ENCODE results near the gene COPS8.
A peak's percentile ranks its signal among the peaks of the same experiment; 100 is the strongest.

Gene COPS8

DNA sequence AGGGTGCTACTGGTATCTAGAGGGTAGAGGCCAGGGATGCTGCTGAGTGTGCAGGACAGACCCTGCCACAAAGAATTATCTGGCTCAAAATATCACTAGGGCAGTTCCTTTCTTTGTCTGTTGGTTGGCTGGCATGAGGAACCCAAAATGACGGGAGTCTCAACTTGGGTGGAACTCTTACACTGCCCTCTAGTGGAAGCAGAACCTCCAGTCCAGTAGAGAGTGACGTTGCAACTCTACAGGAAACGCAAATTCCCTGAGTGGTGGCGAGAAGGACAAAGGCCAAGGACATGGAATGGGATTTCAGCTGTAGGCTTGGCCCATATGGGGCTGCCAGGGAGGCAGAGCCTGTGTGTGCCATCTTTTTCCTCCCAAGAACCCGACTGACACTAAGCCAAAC lies 47.1 kb downstream of the COPS8 start:
- peak; percentile 9 for DNase-seq

DNA sequence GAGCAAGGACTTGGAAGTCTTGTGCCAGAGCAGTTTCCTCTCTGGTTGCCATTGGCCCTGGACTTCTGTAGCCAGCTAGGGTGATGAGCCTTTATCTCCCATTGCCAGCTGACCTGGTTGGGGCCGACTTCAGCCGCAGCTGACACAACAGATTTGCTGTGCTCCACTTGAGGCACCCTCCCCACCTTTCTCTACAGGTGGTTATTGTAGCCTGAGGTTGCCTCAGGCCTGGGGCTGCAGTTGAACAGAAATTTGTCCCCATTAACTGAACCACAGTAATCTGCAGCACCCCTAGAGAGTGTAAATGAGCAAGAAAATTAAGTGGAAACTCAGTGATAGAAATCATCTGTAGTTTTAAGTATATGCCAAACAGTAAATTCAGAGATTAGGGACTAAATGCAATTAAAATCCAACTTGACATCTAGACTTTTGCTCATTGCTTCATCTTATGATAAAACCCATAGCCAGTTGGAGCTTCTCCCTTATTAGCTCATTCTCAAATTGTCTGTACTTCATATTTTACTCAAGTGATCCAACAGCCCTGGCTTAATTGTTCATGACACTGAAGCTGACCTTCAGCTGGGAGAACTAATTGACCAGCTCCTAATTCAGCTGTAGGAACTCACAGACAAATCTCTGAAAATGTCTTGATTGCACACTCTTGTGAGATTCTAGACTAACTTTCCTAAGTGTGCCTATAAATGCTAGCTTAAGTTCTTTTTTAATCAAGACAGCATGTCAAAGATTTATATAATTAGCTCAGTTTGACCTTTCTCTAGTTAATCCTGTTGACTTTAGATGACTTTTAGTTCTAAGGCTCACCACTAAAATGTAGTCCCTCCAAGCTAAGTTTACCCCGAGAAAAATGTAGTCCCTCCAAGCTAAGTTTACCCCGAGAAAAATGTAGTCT lies 48.9 kb downstream of the COPS8 start:
- no peak for DNase-seq

DNA sequence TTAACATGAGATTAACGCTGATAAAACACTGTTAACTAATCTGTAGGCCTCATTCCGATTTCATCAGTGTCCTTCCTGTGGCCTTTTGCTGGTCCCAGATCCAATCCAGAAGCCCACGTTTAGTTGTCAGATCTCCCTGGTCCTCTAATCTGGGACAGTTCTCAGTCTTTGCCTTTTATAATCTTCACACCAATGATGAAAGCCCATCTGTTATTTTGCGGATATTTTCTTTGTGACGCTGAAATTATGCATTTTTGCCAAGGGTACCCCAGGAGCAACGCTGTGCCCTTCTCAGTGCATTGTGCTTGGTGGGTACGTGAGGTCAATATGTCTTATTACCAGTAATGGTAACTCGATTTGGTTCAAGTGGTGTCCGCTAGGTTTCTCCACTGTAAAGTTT lies 51.1 kb downstream of the COPS8 start:
- no peak for DNase-seq

DNA sequence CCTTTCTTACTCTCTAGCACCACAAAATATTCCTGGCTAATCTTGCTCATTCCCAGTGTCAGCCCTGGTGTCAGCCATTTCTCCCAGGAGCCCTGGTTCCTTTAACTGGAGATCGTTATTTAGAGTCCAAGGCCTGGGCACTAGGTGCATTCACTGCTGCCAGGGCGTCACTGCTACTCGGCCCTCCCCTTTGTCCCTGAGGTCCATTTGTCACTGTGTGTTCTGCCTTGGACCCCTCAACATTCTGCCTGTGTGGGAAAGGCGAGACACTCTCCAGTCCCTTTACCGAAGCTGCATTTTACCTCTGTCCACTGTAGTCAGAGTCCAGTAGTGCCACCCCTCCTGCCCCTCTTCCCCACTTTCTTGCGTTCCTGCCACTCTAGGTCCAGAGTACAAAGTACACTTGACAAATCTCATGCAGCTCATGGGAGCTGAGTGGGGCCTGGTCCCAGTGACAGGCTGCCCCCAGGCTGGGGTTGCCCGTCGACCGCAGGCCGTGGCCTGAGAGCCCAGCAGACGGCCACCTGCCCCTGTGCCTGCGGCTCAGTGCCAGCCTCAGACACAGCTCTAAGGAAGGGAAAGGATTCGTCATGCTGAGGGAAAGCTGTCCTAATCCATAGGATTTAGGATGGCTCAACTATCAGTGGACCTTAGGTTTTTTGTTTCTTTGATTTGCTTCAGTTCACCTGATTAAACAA lies 52.1 kb downstream of the COPS8 start:
- no peak for DNase-seq

DNA sequence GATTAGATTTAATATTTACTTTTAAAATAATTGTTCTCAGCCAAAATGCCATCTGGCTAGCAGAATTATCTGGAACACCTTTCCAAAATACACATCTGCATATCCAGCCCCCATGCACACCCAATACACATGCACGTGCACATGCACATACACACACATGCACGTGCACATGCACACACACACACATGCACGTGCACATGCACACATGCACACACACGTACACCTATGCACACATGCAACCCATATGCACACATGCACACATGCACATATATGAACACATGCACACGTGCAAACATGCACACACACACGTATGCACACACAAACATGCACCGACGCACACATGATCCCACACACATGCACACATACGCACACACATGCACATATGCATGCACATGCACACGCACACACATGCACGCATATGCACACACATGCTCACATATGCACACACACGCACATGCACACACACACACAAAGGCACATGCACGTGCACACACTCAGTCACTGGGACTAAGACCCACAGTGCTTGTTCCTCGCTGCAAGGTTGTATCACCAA lies 53.5 kb downstream of the COPS8 start:
- no peak for DNase-seq

DNA sequence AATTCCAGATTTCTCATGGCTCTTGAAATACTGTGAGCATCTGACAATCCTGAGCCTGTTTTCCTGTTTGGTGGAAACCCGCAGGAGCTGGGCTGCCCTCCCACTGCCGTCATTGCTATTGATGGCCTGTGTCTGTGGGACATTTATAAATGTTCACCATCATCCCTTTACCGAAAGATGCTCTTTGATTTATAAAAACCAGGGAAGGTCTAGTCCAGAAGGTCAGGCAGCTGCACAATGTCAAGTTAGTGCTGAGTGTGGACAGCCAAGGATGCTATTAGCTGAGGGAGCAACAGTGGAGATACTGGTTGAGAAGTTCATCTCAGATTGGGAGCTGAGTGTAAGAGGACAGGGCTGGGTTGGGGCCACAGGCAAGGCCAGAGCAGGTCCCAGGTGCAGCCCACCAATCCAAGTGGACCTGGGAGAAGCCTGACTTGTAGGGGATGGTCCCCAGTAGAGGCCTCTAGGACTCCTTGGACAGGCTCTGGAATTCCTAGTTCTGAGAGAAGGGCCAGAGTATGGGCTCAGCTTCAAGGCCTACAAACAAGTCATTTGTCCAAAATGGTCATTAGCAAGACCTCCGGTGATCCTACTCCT lies 55.1 kb downstream of the COPS8 start:
- no peak for DNase-seq

DNA sequence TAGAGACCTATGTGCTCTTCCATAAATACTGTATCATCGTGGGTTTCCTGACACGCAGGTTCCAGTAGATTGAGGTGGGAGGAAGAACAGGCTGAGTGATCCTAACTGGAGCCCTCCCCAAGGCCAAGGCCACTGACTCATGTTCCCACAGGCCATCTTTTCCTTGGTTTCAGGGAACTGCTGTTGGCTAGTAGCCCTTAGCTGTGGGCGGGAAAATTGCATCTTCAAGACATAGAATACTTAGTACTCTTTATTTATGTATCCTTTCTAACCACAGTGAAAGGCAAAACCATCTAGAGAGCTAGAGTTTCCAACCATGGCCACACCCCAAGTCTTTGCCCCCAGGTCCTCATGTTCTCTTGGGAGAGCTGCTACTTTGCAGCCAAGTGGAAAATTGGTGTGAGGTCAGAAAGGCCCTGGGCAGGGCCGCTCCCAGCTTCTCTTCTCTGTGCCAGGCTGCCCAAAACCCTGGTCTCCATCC lies 55.9 kb downstream of the COPS8 start:
- no peak for DNase-seq

DNA sequence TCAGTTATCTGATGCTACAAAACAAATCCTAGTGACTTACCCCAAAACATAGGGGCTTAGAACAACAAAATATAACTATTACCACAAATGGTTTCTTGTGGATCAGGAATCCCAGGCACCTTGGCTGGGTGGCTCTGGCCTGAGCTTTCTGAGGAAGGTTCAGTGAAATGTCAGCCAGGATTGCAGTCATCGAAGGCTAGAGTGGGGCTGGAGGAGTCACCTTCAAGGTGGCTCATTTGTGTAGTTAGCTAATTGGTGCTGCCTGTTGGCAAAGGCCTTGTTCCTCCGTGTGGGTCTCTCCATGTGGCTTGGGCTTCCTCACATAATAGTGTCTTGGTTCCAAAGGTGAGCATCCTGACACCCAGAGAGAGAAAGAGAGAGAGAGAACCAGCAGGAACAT lies 57.4 kb downstream of the COPS8 start:
- DNase-seq, result no peak

DNA sequence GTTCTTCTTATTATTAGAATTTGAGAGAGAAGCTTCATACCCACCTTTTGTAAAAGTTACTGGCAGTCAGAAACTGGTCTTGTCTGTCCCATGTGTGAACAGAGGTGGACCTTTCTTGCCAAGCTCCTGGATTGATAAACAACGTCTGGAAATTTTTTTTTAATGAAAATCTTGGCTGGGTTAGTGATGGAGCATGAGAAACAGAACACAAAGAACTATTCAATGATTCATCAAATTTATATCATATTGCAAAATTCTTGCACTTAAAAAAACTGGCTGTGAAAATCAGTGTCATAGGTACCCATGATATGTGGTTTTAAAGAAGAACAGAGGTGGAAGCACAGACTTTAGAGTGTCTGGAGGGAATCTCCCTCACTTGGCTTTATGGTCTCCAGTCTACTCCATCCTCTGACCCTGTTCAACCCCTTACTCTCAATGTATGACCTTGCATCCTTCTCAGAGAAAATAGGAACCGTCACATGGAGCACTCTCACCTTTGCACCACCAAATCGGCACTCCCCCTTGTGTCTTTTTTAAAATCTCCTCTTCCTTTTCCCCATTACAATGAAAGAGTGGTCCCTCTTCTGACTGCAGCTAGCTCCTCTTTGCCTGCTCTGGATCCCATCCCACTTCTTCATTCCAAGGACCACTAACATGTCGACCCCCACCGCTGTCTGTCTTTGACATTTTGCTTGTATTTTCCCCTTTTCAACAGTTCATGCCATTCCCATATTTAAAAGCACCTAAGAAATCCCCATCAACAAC lies 58.2 kb downstream of the COPS8 start:
- no peak for DNase-seq

DNA sequence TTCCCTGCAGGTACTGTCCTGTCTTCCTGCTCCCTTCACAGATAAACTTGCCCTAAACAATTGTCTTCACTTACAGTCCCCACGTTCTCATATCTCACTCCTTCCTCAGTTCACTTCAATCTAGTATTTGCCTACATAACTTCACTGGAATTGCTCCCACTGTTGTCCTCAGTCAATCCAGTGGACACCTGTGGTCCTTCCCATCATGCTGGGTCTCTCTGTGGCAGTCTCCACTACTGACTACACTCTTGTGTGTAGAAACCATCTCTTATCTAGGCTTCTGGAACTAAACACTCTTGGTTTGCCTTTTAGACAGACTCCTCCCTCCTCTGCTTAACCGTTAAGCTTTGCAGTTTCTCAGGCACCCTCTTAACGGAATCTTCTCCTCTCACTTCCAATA lies 58.8 kb downstream of the COPS8 start:
- DNase-seq, result no peak

DNA sequence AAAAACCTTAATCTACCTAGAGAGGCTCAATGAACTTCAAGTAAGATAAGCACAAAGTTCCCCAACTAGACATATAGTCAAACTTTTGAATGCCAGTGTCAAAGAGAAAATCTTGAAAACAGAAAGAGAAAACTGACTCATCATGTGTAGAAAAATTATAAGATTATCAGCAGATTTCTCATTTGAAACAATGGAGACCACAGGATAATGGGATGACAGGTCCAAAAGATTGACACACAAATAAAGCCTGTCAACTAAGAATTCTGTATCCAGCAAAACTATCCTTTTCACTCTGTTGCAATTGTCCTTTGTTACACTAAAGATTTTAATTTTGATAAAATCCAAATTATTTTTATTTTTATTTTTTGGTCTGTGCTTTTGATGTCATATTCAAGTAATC lies 61.6 kb downstream of the COPS8 start:
- DNase-seq, result no peak

DNA sequence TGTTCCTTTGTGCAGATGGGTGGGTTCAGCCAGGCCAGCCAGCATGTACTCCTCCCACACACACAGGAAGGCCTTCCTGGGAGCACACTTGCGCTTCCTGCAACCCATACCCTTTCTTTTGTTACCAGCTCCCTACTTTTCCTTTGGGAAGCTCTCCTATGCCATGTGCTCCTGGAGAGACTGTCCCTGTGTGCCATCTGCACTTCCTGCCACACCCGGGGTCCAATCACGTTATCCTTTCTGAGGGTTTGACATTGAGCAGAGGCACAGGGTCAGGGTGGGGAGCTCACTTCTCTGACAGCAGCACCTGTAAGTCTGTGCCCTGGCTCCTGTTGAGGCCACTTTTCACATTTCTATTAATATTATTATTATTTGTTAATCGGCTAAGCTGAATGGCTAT lies 62.9 kb downstream of the COPS8 start:
- no peak for DNase-seq

DNA sequence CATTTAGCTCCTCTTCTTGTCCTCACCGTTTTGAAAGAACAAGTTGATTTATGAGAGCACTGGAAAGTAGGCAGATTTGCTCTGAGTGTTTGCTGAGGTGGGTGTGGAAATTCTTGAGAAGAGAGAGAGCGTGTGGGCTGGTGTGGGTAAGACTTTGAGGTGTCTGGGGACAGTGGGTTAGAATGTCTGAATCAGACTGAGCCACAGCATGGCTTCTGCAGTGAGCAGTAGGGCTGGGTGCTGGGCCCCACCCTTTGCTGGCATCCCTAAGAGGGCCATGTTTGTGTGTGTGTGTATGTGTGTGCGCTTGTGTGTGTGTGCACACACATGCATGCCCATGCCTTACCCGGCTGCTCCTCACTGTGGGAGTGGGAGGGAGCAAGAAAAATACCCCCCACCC lies 63.7 kb downstream of the COPS8 start:
- DNase-seq, result no peak

Measured in NCI-H748 treated with DMSO at 0.1 percent for 48 hours (cell line).